Renal pelvis (tissue), 4 donors: ENCODE results near the gene SEC14L1. TPM values are rescaled to one million over a fixed set of nuclear protein-coding genes. Genes with fewer than 3 reads are reported as not detected.
"Not testable (repeated sequence)": the region's sequence is repeated elsewhere in the genome, so short reads cannot be mapped to it uniquely, and the experiment has no call there.

Source experiments
- DNase-seq: peaks from one replicate; pipeline ENCODE4 v3.0.0-alpha.2; 2013
- polyA plus RNA-seq, 3 donors: library from polyadenylated mRNA; unstranded; fragments of 120-200 nt; gene quantifications; one replicate each; pipeline ENCODE4 v1.2.1, GENCODE V29; 2013; ENCODE audit not compliant: insufficient read length in 3 of 3

Gene SEC14L1
- polyA plus RNA-seq, 3 donors = 90.1 to 99.0 (median 94.1) TPM

- no peak for DNase-seq
Observed at GRCh38 chr17:77137111-77137510, 3.7 kb upstream of the SEC14L1 start.

- DNase-seq = not testable (repeated sequence)
Observed at GRCh38 chr17:77137886-77138285, 2.9 kb upstream of the SEC14L1 start.

GRCh38 chr17:77140166-77140877, 447 bp upstream of the SEC14L1 start:
- peak; percentile 99 for DNase-seq

GRCh38 chr17:77141846-77142449, 1.2 kb downstream of the SEC14L1 start:
- no peak for DNase-seq

- no peak for DNase-seq
Observed at GRCh38 chr17:77142689-77143088, 1.9 kb downstream of the SEC14L1 start.

- no peak for DNase-seq
Observed at GRCh38 chr17:77143306-77143705, 2.5 kb downstream of the SEC14L1 start.

DNA sequence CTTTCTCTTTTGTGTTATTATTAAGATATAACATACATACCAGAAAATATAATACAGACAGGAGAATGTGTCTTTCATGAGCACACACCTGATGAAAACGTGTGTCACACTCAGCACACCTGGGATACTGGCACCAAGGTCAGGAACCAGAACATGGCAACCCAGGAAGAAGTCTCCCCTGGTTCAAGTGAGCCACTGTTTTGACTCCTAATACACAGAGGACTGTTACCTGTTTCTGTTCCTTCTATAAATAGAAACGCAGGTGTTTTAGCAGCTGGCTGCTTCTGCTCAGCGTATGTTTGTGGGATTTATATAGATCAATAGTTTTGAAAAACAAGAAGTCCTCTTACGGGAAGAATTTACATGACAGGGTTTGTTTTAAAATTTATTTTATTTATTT, 3.5 kb downstream of the SEC14L1 start:
- no peak for DNase-seq

DNA sequence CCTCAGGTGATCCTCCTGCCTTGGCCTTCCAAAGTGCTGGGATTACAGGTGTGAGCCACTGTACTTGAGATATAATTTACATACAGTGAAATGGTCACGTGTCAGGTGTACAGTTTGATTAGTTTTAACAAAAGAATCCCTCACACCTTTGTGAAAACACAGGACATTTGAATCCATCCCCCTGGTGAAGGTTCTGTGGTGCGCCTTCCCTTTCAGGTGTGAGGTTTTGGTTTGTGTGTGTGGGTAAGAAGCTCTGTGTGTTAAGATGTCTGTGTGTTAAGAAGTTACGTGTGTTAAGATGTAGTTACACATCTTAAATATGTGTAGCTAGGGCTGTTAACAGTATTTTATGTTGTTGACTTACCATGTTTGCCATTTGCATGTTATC, 4.4 kb downstream of the SEC14L1 start:
- DNase-seq = no peak

DNA sequence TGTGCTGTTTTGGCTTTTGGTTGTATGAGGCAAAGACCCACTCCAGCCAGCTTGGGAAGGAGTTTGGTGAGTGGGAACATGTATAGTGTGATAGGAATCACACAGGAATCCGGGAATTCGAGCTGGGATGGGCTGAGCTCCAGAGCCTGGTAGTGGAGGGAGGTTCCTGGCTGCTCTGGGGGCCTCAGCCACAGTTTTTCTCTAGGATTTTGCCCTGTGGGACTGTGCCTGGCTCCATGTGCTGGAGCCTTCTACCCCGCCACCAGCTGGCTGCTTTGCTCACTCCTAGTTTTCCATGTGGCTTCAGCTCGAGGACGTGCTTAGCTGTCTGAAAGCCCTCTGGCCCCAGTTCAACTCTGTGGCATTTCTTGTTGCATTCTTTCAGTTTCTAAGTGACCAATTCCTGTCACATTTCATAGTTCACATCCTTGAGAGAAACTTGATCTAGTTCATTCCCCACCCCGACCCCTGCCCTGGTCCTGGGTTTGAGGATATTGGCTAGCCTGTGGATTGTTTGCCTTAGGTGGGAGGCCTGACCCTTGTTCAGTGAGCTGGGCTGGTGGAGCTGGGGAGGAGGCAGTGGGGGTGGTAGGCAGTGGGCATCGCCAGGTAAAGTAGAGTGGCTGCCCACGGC, 5.0 kb downstream of the SEC14L1 start:
- DNase-seq = peak; percentile 87

DNA sequence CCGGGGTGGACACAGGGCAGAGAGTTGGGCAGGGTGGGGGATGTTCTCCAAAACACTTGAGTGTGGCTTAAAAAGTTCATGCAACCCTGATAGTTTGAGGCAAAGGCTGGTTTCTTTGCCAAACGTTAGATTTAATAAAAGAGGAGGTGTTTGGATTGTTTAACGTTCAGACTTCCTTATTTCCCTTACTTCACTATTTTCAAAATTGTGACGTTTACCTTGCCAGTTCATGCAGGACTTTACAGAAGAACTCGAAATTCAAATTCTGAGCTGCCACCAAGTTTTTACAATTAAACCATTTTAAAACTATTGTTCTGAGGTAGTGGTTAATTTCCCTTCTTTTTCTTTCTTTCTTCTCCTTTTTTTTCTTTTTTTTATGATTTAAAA, 5.5 kb downstream of the SEC14L1 start:
- DNase-seq = no peak

GRCh38 chr17:77146882-77147281, 6.1 kb downstream of the SEC14L1 start:
- no peak for DNase-seq

DNA sequence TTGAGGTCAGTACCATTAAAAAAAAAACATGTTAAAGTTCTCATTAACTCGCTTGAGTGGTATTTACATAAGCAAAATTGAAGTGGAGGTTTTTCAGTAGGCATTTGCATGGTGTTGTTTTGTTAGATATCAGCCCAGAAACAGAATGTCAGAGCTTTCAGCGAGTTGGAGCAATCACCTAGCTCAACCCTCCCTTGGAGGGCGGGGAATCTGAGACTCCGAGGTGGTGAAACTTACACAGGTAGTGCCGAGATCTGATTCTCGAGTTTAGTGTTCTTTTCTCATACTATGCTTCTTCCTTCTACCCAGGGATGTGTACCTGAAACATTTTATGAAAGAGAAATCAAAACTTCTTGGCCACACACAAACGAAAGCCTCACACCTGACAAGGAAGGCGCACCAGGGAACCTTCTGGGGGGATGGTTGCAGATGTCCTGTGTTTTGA, 6.6 kb downstream of the SEC14L1 start:
- DNase-seq = no peak

GRCh38 chr17:77148077-77148939, 7.5 kb downstream of the SEC14L1 start:
- no peak for DNase-seq

DNA sequence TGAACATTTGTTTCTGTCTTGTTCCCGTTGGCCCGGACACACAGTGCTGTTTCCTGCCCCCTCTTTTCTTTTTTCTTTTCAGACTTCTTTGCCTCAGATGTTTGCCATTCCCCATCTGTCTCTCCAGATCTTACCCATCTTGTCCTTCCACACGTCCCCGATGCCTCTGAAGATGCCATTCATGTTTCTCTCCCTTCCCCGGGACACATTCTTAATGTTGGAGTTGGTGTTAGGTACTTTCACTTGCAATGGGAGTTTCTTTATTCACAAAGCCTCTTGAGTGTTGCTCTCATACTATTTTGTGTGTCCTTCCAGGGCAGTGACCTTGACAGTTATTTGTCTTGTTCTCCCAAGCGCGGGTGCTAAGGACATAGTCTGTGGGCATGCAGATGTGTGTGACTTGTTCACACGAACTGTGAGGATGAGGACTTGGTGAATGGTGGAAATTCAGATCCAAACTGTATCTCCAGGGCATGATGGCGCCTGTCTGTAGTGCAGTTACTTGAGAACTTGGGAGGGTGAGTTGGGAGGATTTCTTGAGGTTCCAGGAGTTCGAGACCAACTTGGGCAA, 8.3 kb downstream of the SEC14L1 start:
- no peak for DNase-seq

DNA sequence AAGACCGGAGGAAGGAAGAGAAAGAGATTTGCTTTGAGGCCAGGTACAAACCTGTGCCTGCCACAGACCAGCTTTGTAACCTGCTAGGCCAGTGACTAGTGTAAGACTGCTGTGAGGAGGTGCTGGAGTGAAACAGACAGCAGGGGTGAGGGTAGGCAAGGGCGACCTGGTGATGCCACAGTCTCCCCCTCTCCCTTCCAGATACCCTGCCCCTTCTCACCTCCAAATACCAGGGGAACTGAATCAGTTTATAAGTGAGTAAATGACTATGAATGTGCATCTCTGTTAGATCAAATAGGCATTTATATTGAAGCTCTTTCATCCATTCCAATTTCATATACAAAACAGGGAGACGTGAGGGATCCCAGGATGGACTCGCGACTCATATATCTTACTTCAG, 9.4 kb downstream of the SEC14L1 start:
- no peak for DNase-seq

- DNase-seq = no peak
Observed at GRCh38 chr17:77151186-77151585, 10.4 kb downstream of the SEC14L1 start.

DNA sequence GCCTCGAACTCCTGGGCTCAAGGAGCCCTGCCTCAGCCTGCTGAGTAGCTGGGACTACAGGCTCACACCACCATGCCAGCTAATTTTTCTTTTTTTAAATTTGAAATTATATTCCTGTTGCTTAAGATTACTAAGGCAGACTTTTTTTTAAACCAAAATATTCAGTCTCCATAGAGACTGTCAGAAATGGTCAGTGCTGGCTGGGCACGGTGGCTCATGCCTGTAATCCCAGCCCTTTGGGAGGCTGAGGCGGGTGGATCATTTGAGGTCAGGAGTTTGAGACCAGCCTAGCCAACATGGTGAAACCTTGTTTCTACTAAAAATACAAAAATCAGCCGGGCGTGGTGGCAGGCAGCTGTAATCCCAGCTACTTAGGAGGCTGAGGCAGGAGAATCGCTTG, 11.3 kb downstream of the SEC14L1 start:
- DNase-seq = not testable (repeated sequence)

DNA sequence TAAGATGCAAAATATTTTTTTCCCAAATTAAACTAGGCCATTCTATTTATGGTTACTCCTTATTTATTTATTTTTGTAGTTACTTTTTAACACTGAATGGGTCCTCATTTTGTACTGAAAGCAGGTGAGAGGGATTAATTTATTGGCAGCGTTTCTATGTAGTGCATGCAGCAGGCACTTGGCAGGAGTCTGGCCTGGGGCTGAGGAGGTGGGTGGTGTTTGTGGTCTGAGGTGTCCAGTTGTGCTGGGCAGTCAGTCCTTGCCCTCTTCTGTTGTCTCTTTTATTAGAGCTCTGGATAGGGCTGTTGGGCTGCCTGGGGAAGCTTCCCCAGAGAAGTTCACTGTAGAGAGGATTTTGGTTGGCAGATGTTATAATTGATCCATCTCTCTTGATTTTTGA, 12.7 kb downstream of the SEC14L1 start:
- DNase-seq = no peak

GRCh38 chr17:77153999-77154586, 13.3 kb downstream of the SEC14L1 start:
- DNase-seq = no peak

DNA sequence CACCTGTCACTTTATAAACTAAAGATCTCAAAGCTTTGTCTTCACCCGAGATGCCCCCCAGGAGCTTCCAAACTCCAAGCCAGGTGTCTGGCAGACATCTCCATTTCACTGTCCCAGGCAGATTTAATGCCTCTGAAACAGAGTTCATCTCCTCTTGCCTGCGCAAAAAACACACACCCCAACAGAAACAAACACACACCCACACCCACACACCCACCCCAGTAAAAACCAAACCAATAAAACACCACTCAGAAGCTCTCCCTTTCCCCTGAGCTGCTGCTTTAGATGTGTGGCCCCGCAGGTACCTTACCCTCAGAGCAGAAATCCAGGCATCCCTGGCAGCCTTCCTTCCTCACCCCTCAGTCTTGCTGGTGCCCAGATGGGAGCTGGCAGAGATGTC, 14.4 kb downstream of the SEC14L1 start:
- no peak for DNase-seq

DNA sequence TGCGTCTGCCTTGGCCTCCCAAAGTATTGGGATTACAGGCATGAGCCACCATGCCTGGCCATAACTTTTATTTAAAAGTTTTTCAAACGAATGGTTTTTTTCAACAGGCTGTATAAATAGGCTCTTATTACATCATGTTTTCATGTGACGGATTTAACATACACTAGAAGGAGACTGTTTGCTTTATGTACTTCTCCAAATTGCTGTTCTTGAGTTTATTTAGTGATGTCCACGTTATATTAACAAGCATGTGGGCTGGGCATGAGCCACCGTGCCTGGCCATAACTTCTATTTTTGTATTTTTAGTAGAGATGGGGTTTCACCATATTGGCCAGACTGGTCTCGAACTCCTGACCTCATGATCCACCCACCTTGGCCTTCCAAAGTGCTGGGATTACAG, 17.0 kb downstream of the SEC14L1 start:
- not testable (repeated sequence) for DNase-seq
